ENCODE data around the gene GPSM1.

The GPSM1 gene

DNA sequence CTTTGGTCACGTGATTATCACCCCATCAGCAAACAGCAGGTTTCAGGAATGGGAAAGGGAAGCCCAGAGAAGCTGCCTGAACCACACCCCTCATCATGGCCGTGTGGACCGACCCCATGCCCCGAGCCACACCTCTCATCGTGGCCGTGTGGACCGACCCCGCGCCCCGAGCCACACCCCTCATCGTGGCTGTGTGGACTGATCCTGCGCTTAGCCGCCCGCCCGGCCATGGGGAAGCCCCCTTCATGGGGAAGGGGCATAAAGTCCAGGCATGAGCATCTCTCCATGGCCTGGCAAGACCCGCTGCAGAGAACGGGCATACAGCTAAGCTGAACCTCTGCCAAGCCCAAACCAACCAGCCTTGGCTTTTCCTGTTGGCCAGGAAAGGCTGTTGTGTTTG lies 66.2 kb downstream of the GPSM1 start:
- TF ChIP-seq, protein P1, sequence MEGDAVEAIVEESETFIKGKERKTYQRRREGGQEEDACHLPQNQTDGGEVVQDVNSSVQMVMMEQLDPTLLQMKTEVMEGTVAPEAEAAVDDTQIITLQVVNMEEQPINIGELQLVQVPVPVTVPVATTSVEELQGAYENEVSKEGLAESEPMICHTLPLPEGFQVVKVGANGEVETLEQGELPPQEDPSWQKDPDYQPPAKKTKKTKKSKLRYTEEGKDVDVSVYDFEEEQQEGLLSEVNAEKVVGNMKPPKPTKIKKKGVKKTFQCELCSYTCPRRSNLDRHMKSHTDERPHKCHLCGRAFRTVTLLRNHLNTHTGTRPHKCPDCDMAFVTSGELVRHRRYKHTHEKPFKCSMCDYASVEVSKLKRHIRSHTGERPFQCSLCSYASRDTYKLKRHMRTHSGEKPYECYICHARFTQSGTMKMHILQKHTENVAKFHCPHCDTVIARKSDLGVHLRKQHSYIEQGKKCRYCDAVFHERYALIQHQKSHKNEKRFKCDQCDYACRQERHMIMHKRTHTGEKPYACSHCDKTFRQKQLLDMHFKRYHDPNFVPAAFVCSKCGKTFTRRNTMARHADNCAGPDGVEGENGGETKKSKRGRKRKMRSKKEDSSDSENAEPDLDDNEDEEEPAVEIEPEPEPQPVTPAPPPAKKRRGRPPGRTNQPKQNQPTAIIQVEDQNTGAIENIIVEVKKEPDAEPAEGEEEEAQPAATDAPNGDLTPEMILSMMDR (IDR thresholded peaks at IDR 0.05; ENCODE audit: low read depth, low read length), result no peak
- DNase-seq (ENCODE audit: extremely low read depth, low read depth), result no peak

- TF ChIP-seq, protein P1 (IDR thresholded peaks at IDR 0.05; ENCODE audit: low read depth, low read length), result no peak
- DNase-seq (ENCODE audit: extremely low read depth, low read depth), result no peak
Observed at GRCh38 chr9:136394312-136395019, 67.1 kb downstream of the GPSM1 start.

DNA sequence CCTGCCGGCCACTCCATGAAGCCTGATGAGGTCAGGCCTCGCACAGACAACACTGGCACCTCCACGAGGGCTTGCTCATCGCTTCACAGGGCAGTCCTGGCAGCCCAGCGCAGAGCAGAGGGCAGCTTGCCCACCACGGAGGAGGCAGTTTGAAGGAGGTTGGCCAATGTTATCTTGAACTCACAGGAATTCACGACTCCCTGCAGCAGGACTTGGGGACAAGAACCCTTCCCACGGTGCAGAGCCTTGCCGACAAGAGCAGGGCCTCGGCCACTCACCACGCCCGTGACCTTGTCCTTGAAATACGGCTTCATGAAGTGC lies 67.6 kb downstream of the GPSM1 start:
- no peak for DNase-seq (ENCODE audit: extremely low read depth, low read depth)
- TF ChIP-seq, protein P1 (IDR thresholded peaks at IDR 0.05; ENCODE audit: low read depth, low read length), result no peak

GRCh38 chr9:136395345-136396218 lies 68.2 kb downstream of the GPSM1 start:
- TF ChIP-seq, protein P1 (IDR thresholded peaks at IDR 0.05; ENCODE audit: low read depth, low read length), result no peak
- no peak for DNase-seq (ENCODE audit: extremely low read depth, low read depth)

DNA sequence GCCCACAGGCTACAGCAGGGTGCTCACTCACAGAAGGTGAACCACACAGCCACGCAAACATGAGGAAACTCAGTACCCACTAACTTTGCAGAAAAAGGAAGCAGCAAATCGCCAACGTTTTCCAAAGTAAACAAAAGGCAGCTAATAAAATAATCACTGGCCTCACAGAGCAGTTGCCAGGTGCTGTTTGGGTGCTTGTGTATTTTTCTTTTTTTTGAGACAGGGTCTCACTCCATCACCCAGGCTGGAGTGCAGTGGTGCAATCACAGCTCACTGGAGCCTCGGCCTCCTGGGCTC lies 68.8 kb downstream of the GPSM1 start:
- no peak for DNase-seq (ENCODE audit: extremely low read depth, low read depth)
- TF ChIP-seq, protein P1 (IDR thresholded peaks at IDR 0.05; ENCODE audit: low read depth, low read length), result no peak

DNA sequence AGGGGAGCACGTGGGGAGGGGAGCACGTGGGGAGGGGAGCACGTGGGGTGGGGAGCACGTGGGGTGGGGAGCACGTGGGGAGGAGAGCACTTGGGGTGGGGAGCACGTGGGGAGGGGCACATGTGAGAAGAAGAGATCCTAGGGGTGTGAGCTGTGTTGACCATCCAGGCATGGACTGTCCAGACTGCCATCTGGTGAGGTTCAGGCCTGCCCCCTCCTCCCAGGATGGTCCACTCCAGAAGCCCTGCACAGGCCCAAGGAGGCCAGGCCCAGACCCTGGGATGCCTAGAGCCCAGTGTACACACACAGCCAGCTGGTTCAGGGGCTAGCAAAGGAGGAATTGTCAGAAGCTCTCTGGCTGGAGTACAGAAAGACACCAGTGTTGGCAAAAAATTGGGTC lies 70.3 kb downstream of the GPSM1 start:
- DNase-seq (ENCODE audit: extremely low read depth, low read depth), result no peak
- TF ChIP-seq, protein P1 (IDR thresholded peaks at IDR 0.05; ENCODE audit: low read depth, low read length), result no peak

DNA sequence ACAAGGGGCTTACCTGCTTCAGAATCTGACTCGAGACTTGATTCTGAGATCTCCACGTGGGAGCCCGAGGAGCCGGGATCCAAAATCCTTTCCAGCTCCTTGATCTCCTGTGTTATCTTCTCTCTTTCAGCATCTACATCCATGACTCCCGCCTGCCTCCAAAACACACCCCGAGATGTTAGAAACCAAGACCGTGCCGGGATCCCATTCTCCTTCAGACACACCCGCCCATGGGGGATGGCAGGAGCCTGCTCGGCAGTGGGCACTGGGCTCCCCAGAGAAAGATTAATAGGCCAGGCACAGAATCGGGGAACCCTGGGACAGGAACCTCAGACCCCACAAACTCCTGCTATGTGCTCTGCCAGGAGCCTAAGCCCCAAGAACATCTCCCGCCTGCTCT lies 70.9 kb downstream of the GPSM1 start:
- no peak for DNase-seq (ENCODE audit: extremely low read depth, low read depth)
- TF ChIP-seq, protein P1 (IDR thresholded peaks at IDR 0.05; ENCODE audit: low read depth, low read length), result no peak
